Measurements from ENCODE around the gene MAGI1. TPM values are rescaled to one million over a fixed set of nuclear protein-coding genes. Genes with fewer than 3 reads are reported as not detected.
A peak's percentile ranks its signal among the peaks of the same experiment; 100 is the strongest.

Gene MAGI1
- not detected in 2 replicates for total RNA-seq

GRCh38 chr3:66038726-66039589 is at the start of gene MAGI1:
TSS of gene MAGI1 (minus strand) at chr3:66038918. CDS start at chr3:66038308, 610 bp downstream.
- TF ChIP-seq, protein P1, sequence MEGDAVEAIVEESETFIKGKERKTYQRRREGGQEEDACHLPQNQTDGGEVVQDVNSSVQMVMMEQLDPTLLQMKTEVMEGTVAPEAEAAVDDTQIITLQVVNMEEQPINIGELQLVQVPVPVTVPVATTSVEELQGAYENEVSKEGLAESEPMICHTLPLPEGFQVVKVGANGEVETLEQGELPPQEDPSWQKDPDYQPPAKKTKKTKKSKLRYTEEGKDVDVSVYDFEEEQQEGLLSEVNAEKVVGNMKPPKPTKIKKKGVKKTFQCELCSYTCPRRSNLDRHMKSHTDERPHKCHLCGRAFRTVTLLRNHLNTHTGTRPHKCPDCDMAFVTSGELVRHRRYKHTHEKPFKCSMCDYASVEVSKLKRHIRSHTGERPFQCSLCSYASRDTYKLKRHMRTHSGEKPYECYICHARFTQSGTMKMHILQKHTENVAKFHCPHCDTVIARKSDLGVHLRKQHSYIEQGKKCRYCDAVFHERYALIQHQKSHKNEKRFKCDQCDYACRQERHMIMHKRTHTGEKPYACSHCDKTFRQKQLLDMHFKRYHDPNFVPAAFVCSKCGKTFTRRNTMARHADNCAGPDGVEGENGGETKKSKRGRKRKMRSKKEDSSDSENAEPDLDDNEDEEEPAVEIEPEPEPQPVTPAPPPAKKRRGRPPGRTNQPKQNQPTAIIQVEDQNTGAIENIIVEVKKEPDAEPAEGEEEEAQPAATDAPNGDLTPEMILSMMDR (IDR thresholded peaks at IDR 0.05) = no peak
- DNase-seq (no peak), ATAC-seq (ENCODE audit: low read depth) (no peak)
- POLR2A ChIA-PET = no interaction called here
- Mint-ChIP-seq H3K27ac (no peak within 1 kb of the TSS), H3K36me3 (ENCODE audit: low read depth) (no peaks in the 10 kb centered on the region), H3K27me3 (peaks cover 40% of the 10 kb centered on the region), H3K9me3 (peaks cover 3% of the 10 kb centered on the region), H3K4me3 (peak within 1 kb of the TSS; percentile 75), H3K4me1 (peaks cover 18% of the 10 kb centered on the region)
- intact Hi-C loops (cut with micrococcal nuclease) = no loop called here
- CTCF ChIA-PET = no interaction called here

DNA sequence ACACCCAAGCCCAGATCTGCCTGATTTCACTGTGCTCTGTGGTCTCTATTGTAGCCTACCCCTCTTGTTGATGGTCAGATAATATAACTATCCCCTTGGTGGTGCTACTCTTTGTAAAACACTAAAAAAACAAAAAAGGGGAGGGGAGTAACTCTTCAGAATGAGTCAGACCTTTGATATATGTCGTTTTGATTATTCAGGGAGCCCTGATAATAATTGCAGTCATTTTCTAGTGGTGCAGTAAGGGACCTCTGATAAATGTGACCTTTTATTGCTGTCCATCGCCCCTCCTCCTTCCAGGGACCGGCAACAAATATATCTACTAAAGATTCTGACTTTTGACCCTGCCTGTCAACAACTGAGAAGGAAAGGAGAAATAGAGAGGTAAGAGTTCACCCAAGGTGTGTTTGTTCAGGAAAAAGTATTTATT is 45.1 kb upstream of the MAGI1 start:
- no peaks in the 10 kb centered on the region for H3K27me3 Mint-ChIP-seq
- POLR2A ChIA-PET = no interaction called here
- H3K36me3 Mint-ChIP-seq (ENCODE audit: low read depth) = no peaks in the 10 kb centered on the region
- no peak overlapping the region for H3K27ac Mint-ChIP-seq
- H3K4me3 Mint-ChIP-seq = no peak overlapping the region
- TF ChIP-seq, protein P1 (IDR thresholded peaks at IDR 0.05) = no peak
- intact Hi-C loops (cut with micrococcal nuclease) = no loop called here
- H3K9me3 Mint-ChIP-seq = no peaks in the 10 kb centered on the region
- ATAC-seq (ENCODE audit: low read depth) = no peak
- no peaks in the 10 kb centered on the region for H3K4me1 Mint-ChIP-seq
- DNase-seq = no peak
- CTCF ChIA-PET = no interaction called here

DNA sequence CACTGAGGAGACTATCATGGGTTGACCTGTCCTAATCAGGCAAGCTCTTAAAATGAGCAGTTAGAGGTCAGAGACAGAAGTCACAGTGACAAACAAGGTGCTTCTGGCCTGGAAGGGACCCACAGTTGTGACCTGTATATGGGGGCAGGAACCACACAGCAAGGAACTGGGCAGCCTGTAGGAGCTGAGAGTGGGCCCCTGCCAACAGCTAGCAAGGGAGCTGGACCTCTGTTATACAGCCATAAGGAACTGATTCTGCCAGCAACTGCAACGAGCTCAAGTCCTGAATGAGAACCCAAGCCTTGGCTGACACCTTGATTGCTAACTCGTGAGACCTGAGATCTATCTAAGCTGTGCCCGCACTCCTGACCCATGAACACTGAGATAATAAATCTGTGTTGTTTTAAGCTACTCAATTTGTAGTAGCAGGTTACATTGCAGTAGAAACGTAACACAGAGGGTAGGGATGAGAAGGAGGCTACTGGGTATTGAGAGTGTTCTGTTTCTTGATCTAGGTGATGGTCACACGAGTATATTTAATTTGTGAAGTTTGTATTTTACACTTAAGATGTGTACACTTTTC is 44.5 kb upstream of the MAGI1 start:
- intact Hi-C loops (cut with micrococcal nuclease) = no loop called here
- ATAC-seq (ENCODE audit: low read depth) = no peak
- ChIA-PET CTCF (no interaction called here), POLR2A (no interaction called here)
- Mint-ChIP-seq H3K27me3 (no peaks in the 10 kb centered on the region), H3K27ac (no peak overlapping the region), H3K36me3 (ENCODE audit: low read depth) (no peaks in the 10 kb centered on the region), H3K9me3 (peaks cover 1% of the 10 kb centered on the region), H3K4me3 (no peak overlapping the region), H3K4me1 (no peaks in the 10 kb centered on the region)
- TF ChIP-seq, protein P1 (IDR thresholded peaks at IDR 0.05) = no peak
- no peak for DNase-seq

- H3K4me1 Mint-ChIP-seq = no peaks in the 10 kb centered on the region
- DNase-seq (no peak), ATAC-seq (ENCODE audit: low read depth) (no peak)
- no peaks in the 10 kb centered on the region for H3K36me3 Mint-ChIP-seq (ENCODE audit: low read depth)
- ChIA-PET POLR2A (no interaction called here), CTCF (no interaction called here)
- no peak overlapping the region for H3K4me3 Mint-ChIP-seq
- peaks cover 3% of the 10 kb centered on the region for H3K9me3 Mint-ChIP-seq
- H3K27me3 Mint-ChIP-seq = no peaks in the 10 kb centered on the region
- TF ChIP-seq, protein P1 (IDR thresholded peaks at IDR 0.05) = no peak
- H3K27ac Mint-ChIP-seq = no peak overlapping the region
- intact Hi-C loops (cut with micrococcal nuclease) = no loop called here
Observed at GRCh38 chr3:66082679-66083078, 44.0 kb upstream of the MAGI1 start.

- no peak for ATAC-seq (ENCODE audit: low read depth)
- intact Hi-C loops (cut with micrococcal nuclease) = no loop called here
- Mint-ChIP-seq H3K4me1 (no peaks in the 10 kb centered on the region), H3K27ac (no peak overlapping the region), H3K4me3 (no peak overlapping the region), H3K9me3 (peaks cover 3% of the 10 kb centered on the region), H3K27me3 (no peaks in the 10 kb centered on the region), H3K36me3 (ENCODE audit: low read depth) (no peaks in the 10 kb centered on the region)
- ChIA-PET CTCF (no interaction called here), POLR2A (no interaction called here)
- DNase-seq = no peak
- TF ChIP-seq, protein P1 (IDR thresholded peaks at IDR 0.05) = no peak
Observed at GRCh38 chr3:66080167-66080566, 41.4 kb upstream of the MAGI1 start.

Data from activated B cell treated with CpG ODN at 0.5 μM for 24 hours (primary cell).